OCI-M2 (cell line): ENCODE measurements around the gene ATAD3C.
A peak's percentile ranks its signal among the peaks of the same experiment; 100 is the strongest.
"Not testable (repeated sequence)": the region's sequence is repeated elsewhere in the genome, so short reads cannot be mapped to it uniquely, and the experiment has no call there.

Source experiments
- DNase-seq: peaks from one replicate; lab custom pipeline; 2025; ENCODE audit not compliant: unreplicated experiment; lab: John Stamatoyannopoulos, UW

The ATAD3C gene

GRCh38 chr1:1470626-1471388, 21.3 kb downstream of the ATAD3C start:
- no peak for DNase-seq

DNA sequence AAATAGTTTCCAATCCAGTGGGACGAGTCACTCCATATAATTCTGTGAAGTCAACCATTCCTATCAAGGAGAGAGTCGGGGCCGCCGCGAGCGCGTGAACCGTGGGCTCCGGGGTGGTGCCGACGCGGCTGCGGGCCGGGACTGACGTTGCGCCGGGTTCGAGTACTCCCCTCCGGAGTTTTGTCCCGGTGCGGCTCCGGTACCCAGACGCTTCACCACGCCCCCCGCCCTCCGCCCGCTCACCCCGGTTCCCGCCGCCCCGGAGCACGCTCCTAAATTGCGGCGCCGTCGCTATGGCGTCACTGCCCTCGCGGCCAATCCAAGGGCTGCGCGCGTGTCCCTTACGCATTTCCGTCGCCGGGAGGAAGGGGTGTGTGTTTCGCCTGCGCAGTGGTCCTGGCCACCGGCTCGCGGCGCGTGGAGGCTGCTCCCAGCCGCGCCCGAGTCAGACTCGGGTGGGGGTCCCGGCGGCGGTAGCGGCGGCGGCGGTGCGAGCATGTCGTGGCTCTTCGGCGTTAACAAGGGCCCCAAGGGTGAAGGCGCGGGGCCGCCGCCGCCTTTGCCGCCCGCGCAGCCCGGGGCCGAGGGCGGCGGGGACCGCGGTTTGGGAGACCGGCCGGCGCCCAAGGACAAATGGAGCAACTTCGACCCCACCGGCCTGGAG, 22.0 kb downstream of the ATAD3C start, which contains the start of gene ATAD3B:
Gene ATAD3B (plus strand): TSS at position 377 of the 664 bp plus-strand sequence. CDS start 120 bp downstream, at position 497.
- peak; percentile 48 for DNase-seq

GRCh38 chr1:1472053-1472876, 22.8 kb downstream of the ATAD3C start:
- not testable (repeated sequence) for DNase-seq

DNA sequence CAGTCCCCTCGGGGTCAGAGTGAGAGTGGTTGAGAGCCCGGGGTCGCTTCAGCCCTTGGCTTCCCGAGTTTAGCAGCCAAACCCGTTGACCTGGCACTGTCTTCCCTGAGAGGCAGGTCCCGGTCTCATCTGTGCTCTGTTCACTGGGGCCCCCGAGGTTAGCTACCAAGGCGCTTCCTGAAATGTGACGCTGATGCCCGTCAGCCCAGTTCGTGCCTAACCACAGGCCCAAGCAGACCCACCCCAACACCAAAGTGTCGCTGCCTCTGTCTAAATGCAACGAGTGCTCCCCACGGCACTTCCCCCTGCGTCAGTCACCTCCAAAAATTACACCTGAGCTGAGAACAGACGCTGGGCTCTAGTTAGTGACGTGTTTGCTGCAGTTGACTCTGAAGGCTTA, 26.5 kb downstream of the ATAD3C start:
- not testable (repeated sequence) for DNase-seq

DNA sequence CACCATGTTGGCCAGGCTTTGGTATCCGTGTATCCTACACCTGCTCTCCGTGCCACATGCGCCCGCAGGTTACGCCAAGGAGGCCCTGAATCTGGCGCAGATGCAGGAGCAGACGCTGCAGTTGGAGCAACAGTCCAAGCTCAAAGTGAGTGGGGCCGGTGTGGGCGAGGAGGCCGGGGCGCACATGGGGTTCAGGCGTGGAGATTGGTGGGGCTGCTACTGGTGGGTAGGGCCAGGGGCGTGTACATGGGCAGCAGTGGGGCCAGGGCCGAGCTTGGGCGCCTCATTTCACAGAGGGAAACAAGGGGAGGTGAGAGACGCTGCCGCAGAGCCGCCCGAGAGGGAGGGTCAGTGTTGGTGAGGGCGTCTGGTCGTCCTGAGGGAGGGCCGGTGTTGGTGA, 27.7 kb downstream of the ATAD3C start:
- DNase-seq, result no peak

DNA sequence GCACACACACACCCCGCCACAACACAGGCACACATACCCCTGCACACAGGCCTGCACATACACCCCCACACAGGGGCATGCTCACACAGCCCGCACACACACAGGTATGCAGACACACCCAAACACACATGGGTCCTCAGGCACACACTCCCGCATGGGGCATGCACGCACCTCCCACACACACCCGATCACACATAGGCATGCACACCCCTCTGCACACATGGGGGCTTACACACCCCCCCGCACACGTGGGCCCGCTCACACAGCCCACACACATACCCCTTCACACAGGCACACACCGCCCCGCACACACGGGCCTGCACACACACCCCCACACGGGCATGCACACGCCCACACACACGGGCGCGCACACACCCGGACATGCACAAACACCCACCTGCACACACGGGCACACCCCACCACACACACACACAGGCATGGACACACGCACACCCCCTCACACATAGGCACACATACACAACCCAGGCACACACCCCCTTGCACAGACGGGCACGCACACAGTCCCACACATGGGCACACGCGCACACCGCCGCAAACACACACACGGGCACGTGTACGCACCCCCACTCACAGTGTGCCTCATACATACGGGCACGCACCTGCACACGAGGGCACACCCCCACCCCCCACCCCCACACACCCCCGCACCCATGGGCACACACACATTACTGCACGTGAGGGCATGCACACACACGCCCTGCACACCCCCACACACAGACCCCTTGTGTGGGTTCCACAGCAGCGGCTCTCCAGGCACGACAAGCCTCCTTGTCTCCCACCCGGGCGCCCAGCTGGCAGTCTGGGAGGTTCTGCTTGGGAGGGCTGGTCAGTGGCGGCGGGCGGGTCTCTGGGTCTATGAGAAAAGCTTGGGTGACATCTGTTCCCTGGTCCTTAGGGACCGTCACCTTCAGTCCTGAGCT, 30.3 kb downstream of the ATAD3C start:
- DNase-seq, result no peak

GRCh38 chr1:1480488-1480867, 31.0 kb downstream of the ATAD3C start:
- DNase-seq, result not testable (repeated sequence)

GRCh38 chr1:1481811-1482210, 32.3 kb downstream of the ATAD3C start:
- DNase-seq, result not testable (repeated sequence)

GRCh38 chr1:1482856-1483255, 33.4 kb downstream of the ATAD3C start:
- no peak for DNase-seq

DNA sequence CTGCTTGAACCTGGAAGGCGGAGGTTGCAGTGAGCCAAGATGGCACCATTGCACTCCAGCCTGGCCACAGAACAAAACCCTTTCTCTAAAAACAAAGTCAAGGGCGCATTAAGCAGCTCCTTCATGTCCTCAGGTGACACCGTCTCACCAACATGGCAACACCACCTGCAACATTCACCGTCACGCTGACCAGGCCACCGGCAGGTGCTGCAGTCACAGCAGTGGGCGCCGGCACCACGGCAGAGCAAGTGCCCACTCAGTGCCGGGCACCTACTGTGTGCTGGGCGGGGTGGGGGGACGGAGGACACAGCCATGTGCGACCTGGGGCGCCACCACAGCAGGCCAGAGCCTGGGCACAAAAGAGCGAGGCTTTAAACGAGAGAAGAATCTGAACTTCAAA, 34.2 kb downstream of the ATAD3C start:
- no peak for DNase-seq

- DNase-seq, result not testable (repeated sequence)
These were observed 35.7 kb downstream of the ATAD3C start for GRCh38 chr1:1484976-1485750.

DNA sequence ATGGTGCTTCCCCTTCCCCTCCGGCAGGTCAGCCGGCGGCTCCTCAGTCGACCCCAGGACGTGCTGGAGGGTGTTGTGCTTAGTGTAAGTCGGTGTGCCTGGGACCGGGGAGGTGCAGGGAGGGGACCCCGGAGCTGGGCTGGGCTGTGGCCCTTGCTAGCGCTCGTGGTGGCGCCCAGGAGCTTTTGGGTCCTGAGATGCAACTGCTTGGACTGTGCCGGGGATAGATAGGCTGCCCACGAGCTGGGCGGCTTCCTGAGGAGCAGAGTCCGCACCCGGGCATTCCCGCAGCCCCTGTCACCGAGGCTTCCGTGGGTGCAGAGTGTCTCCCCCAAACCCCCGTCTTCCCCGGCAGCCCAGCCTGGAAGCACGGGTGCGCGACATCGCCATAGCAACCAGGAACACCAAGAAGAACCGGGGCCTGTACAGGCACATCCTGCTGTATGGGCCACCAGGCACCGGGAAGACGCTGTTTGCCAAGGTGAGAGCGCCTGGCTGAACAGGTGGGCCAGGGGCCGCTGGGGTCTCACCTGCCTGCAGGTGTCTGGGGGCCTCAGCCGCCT, 36.3 kb downstream of the ATAD3C start:
- not testable (repeated sequence) for DNase-seq

GRCh38 chr1:1487701-1488100, 38.2 kb downstream of the ATAD3C start:
- DNase-seq, result no peak

GRCh38 chr1:1489231-1489630, 39.7 kb downstream of the ATAD3C start:
- DNase-seq, result no peak

DNA sequence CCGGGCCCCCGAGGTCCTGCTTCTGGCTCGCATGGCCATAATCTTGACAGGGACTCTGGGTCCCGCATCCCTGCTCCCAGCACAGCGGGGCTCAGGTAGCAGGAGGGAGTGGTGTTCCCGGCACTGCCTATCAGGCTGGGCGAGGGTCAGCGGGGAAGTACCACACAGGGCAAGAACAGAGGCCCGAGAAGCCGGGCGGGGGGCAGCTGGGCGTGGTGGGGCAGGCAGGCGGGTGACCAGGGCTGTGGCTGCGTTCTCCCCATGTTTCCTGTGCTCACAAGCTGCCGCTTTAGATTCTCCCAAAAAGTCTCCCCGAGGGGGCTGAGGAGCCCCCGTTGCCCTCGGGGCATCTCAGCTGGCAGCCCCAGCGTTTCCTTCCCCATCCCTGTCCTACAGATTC, 40.4 kb downstream of the ATAD3C start:
- no peak for DNase-seq

GRCh38 chr1:1490633-1491230, 41.2 kb downstream of the ATAD3C start:
- no peak for DNase-seq

- DNase-seq, result no peak
These were observed 42.1 kb downstream of the ATAD3C start for GRCh38 chr1:1491601-1492000.

- not testable (repeated sequence) for DNase-seq
These were observed 44.8 kb downstream of the ATAD3C start for GRCh38 chr1:1494311-1494710.

GRCh38 chr1:1495461-1495975, 46.0 kb downstream of the ATAD3C start:
- not testable (repeated sequence) for DNase-seq
